Measurements from ENCODE around the gene TUBA4A.

DNA sequence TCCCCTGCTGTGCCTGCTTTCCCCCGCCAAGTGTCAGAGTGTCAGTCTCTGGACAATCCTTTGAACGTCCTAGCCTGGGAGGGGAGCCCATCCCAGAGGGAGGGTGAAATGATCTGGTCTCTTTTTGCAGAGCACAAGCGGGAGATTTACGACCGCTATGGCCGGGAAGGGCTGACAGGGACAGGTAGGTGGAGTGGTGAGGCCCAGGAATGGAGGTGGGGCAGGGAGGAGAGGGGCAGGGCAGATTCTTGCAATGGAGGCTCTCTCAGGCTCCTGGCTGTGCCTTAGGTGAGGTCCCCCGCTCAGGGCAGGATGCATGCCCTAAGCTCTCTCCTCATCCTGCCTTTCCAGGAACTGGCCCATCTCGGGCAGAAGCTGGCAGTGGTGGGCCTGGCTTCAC, 27.9 kb upstream of the TUBA4A start:
- TF ChIP-seq, protein P1, sequence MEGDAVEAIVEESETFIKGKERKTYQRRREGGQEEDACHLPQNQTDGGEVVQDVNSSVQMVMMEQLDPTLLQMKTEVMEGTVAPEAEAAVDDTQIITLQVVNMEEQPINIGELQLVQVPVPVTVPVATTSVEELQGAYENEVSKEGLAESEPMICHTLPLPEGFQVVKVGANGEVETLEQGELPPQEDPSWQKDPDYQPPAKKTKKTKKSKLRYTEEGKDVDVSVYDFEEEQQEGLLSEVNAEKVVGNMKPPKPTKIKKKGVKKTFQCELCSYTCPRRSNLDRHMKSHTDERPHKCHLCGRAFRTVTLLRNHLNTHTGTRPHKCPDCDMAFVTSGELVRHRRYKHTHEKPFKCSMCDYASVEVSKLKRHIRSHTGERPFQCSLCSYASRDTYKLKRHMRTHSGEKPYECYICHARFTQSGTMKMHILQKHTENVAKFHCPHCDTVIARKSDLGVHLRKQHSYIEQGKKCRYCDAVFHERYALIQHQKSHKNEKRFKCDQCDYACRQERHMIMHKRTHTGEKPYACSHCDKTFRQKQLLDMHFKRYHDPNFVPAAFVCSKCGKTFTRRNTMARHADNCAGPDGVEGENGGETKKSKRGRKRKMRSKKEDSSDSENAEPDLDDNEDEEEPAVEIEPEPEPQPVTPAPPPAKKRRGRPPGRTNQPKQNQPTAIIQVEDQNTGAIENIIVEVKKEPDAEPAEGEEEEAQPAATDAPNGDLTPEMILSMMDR (IDR thresholded peaks at IDR 0.05) = no peak
- no peak for TF ChIP-seq POLR2A (IDR thresholded peaks at IDR 0.05)

Data from testis (tissue), 2 donors.